HG03139 (cell line): ENCODE data around the gene FXR2.

Experiments used
- ATAC-seq: cut with Tn5 transposase; IDR thresholded peaks from one replicate; pipeline ENCODE4 v1.9.1; 2021; ENCODE audit not compliant: unreplicated experiment

FXR2 gene

DNA sequence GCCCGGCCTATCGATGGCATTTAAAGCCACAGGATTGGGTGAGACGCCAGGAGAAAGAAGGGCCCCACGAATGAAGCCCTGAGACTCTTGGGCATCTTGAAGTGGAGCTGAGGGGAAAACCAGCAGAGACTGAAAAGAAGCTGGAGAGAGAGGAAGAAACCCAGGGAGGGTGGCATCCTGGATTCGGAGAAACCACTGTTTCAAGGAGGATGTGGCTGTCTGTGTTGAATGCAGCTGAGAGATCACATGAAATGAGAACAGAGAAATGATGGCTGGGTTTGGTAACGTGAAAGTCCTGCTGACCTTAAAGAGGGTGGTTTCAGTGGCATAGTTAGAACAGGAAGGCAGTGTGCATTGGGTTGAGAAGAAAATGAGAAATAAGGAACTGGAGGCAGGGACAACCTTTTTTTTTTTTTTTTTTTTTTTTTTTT is 62.1 kb downstream of the FXR2 start:
- ATAC-seq: peak; percentile 58

DNA sequence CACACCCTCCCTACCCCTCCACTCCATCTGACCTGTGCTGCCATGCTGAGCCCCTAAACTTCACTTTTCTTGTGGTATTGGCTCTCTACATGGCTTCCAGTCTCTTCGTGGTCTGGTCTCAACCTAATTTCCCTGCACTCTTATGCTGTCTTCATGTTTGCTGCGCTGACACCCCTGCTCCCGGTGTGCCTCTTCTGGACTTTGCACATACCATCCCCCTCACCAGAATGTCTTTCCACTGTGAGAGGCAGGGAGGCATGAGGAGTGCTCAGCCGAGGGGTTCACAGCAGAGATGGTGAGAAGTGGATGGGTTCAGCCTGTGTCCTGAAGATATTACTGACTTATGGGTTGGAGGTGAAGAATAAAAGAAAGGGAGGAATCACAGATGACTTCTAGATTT is 63.3 kb downstream of the FXR2 start:
- ATAC-seq: no peak

GRCh38 chr17:7550344-7550743 is 64.4 kb downstream of the FXR2 start:
- ATAC-seq: no peak

DNA sequence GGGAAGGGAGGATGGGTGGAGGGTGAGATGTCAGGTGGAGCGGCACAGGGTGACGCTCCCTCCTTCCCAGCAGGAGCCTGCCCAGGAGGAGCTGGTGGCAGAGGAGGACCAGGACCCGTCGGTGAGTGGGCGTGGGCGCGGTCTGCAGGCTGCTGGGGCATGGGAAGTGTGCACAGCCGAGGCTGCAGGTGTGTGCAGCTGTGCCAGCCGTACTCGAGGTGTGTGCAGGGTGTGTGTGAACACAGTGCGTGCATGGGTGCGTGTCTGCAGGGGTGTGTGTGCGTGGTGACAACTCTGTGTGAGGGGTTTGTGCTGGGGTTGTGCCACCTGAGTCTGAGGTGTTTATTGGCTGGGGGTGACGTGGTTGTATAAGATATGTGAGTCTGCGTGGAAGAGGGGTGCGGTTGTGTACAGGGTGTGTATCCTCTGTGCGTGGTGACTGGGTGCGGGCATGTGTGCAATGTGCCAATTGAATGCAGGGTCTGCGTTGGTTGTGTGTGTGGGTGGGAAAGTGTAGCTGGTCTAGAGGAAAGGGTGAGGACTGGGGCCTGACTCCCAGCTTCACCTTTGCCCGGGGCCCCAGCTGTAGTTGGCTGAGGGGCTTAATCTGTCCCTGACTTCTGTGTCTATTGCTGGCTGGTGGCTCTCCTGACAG is 65.2 kb downstream of the FXR2 start:
- no peak for ATAC-seq

- ATAC-seq: no peak
Observed at GRCh38 chr17:7548585-7549400, 65.9 kb downstream of the FXR2 start, which contains the start of gene TNFSF12. Gene TNFSF12, plus strand, starts transcription at chr17:7549058. Its CDS starts 96 bp downstream, at chr17:7549154.

DNA sequence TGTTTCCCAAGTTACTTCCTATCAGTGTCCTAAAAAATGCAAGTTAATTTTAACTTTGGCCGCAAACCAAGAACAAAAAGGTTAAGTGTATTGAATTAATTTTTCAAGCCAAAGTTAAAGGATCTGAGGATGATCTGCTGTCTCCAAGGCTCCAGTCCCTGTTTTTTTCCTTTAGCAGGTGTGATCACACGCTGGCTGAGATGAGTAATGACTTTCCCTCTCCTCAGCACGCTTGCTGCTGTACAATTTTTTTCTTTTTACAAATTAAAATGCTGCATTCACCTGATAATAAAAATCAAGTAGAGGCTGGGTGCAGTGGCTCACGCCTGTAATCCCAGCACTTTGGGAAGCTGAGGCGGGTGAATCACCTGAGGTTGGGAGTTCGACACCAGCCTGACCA is 69.8 kb downstream of the FXR2 start:
- ATAC-seq: no peak
